ENCODE data around the gene FBXO39.
"Not testable (repeated sequence)": the region's sequence is repeated elsewhere in the genome, so short reads cannot be mapped to it uniquely, and the experiment has no call there.

The FBXO39 gene

DNA sequence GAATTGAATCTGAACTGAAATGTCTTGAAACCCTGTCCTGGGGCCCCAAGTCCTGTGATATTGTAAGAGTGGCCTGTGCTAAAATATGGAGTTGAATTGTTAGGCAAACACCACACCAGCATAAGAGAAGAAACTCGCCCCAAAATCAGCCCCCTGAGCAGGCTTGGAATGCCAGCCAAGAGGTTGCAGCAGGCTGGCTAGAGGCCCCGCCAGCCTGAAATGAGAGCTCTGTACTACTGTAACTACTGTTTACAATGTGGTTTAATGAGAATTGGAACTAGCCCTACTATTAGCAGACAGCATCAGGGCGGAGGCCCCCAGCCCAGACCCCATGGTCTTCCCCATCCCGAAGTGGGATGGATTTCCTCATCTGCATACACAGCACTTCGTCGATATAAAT is 23.7 kb downstream of the FBXO39 start:
- H3K4me3 ChIP-seq (ENCODE audit: low read length): no peak overlapping the region
- TF ChIP-seq, protein P1, sequence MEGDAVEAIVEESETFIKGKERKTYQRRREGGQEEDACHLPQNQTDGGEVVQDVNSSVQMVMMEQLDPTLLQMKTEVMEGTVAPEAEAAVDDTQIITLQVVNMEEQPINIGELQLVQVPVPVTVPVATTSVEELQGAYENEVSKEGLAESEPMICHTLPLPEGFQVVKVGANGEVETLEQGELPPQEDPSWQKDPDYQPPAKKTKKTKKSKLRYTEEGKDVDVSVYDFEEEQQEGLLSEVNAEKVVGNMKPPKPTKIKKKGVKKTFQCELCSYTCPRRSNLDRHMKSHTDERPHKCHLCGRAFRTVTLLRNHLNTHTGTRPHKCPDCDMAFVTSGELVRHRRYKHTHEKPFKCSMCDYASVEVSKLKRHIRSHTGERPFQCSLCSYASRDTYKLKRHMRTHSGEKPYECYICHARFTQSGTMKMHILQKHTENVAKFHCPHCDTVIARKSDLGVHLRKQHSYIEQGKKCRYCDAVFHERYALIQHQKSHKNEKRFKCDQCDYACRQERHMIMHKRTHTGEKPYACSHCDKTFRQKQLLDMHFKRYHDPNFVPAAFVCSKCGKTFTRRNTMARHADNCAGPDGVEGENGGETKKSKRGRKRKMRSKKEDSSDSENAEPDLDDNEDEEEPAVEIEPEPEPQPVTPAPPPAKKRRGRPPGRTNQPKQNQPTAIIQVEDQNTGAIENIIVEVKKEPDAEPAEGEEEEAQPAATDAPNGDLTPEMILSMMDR (IDR thresholded peaks at IDR 0.05; ENCODE audit: insufficient read depth, low read depth, low read length, missing control alignments): no peak
- DNase-seq (ENCODE audit: low read depth): no peak

DNA sequence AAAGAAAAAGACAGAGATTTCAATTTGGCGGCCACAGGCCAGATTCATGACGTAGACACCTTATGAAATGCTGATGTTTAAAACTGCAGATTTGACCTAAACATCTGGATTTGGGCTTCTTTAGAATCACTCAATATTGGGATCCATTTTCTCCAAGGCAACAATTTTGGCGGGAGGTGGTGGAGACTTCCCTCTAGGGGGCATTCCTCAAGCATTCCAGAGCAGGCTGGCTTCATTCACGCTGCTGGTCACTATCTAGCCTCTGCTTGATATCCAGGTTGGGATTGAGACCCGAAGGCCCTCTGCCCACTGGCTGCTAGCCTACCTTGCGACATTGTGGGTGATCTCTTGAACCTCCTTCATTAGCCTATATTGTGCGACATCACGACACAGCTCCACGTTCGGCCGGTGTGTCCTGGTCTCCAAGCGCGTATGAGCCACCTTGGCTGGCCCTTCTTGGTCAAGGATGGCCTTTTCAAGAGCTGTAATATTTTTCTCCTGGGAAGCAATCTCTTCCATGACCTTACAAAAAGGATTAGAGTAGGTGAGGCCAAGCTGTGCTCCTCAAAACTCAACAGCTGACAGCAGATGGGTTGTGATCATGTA is 24.5 kb downstream of the FBXO39 start:
- no peak overlapping the region for H3K4me3 ChIP-seq (ENCODE audit: low read length)
- no peak for DNase-seq (ENCODE audit: low read depth)
- TF ChIP-seq, protein P1 (IDR thresholded peaks at IDR 0.05; ENCODE audit: insufficient read depth, low read depth, low read length, missing control alignments): no peak

DNA sequence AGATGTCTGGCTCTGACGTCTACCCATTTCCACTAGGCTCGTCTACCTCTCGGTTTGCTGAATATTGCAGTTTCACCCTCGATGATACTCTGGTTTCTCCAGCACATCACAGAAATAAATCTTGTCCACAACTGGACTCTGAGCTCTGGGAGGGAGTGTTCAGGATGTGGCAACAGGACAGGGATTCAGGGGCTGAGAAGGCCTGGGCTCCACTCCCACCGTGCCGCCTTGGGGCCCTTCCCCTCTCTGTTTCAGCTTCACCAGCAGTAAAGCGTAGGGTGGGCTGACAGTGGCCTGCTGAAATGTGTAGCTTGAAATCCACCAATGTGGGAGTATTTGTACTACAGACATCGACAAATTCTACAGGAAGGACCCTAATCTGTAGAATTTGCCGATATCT is 35.5 kb downstream of the FBXO39 start:
- no peak for DNase-seq (ENCODE audit: low read depth)
- TF ChIP-seq, protein P1 (IDR thresholded peaks at IDR 0.05; ENCODE audit: insufficient read depth, low read depth, low read length, missing control alignments): no peak
- H3K4me3 ChIP-seq (ENCODE audit: low read length): no peak overlapping the region

DNA sequence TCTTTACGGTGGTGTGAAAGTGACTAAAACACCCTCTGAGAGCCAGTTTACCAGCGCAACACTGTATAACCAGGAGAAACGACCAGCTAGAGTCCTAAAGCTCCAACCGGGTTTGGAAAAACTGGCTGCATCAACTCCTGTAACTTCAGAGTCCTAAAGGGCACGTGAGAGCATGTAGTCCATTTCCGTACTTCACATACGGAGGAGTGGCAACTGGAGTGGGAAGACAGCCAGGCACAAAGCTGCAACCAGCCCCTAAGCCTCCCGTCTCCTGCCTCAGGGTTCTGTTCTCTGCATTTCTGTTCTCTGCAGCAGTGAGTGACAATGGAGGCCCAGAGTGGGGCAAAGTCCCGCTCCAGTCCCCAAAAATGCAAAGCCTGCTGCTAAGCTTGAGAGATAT is 36.3 kb downstream of the FBXO39 start:
- TF ChIP-seq, protein P1 (IDR thresholded peaks at IDR 0.05; ENCODE audit: insufficient read depth, low read depth, low read length, missing control alignments): no peak
- no peak overlapping the region for H3K4me3 ChIP-seq (ENCODE audit: low read length)
- DNase-seq (ENCODE audit: low read depth): no peak

DNA sequence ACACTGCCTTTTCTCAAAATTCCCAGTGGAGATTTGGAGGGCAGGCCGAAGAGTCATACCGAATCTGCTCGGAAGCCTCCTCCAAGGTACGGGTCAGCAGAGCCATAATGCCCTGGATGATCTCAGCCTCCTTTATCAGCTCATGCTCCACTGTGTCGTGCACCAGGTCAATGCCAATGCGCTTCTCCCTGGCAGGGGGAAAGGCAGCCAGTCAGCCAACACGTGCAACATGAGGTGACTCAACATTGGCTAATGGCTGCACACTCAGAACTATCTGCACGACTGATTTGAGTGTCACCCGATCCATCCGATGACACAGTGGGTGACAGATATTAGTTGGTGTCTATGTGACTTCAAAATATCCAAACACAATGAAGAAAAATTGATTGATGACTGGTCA is 39.8 kb downstream of the FBXO39 start:
- no peak overlapping the region for H3K4me3 ChIP-seq (ENCODE audit: low read length)
- TF ChIP-seq, protein P1 (IDR thresholded peaks at IDR 0.05; ENCODE audit: insufficient read depth, low read depth, low read length, missing control alignments): no peak
- peak; percentile 17 for DNase-seq (ENCODE audit: low read depth)

DNA sequence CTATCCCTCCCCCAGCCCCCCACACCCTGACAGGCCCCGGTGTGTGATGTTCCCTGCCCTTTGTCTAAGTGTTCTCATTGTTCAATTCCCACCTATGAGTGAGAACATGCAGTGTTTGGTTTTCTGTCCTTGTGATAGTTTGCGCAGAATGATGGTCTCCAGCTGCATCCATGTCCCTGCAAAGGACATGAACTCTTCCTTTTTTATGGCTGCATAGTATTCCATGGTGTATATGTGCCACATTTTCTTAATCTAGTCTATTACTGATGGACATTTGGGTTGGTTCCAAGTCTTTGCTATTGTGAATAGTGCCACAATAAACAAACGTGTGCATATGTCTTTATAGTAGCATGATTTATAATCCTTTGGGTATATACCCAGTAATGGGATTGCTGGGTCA is 40.4 kb downstream of the FBXO39 start:
- DNase-seq (ENCODE audit: low read depth); H3K4me3 ChIP-seq (ENCODE audit: low read length): not testable (repeated sequence)

DNA sequence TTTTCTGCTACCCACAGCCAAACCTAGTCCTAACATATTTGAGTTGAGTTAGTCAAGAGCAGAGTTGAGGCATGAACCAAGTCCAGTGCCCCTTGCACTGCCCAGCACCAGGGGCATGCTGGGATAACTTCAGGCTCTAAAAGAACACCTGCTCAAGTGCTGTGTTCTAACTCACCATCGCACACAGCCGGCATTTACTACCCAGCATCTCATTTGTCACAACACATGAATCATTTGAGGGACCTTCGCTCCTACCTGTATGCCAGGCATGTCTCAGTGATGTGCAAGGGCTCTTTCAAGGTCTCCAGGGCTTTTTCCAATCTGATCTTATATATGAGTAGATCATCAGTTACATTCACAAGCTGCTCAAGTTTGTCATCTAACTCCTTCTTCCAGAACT is 42.9 kb downstream of the FBXO39 start:
- H3K4me3 ChIP-seq (ENCODE audit: low read length): no peak overlapping the region
- no peak for DNase-seq (ENCODE audit: low read depth)
- TF ChIP-seq, protein P1 (IDR thresholded peaks at IDR 0.05; ENCODE audit: insufficient read depth, low read depth, low read length, missing control alignments): no peak

Measured in epithelial cell of esophagus (primary cell).